ENCODE results near the gene DUSP5. TPM values are rescaled to one million over a fixed set of nuclear protein-coding genes. Genes with fewer than 3 reads are reported as not detected.
A peak's percentile ranks its signal among the peaks of the same experiment; 100 is the strongest.

DUSP5 gene
- total and polyA plus RNA-seq, 2 of the 8 experiments (the other 6 are each of a cell fraction or from before 2014, with no cell fraction given), result 13.6 to 30.3 TPM

DNA sequence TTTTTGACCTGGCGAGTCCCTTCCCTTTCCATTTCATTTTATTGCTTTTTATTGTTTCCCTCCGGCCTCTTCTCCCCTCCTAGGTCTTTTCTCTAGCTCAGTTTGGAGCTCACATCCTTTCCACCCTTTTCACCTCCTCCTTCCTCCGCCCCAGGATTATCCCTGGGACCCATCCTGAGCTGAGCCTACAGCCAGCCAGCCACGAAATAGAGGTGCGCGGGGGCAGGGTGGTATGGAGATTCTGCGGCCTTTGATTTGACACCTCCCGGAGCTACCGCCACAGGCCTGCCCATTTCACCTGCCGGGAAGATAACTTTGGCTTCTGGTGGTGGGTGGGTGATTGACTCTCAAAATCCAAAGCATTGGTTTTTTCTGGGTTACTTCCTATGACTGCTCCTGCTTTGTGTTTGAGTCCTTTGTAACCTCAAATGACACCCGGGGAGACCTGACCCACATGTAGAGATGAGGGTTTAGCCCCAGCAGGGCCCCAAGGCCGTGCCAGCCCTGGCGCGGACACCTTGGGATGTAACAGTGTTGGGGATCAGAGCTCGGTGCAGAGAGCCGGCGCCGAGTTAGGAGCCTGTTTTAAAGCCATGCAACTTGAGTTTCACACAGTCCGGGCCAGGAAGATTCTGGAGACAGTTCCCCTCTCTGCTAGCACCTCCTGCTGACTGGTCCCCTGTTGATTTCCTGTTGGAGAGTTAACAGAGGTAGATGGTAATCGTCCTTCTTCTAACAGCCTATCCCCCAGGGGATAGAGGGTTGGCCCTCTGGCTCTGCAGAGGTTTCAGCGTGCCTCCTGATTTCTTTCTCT, 1.5 kb downstream of the DUSP5 start (continued):
- TF ChIP-seq SIN3A (conservative IDR thresholded peaks at IDR 0.05 in 1 of 2, IDR thresholded peaks at IDR 0.05 in 1 of 2; ENCODE audit: low read depth in 1 of 2, low read length in 2 of 2) (0 out of 4 replicates have a peak, but pooled peaks of 1 of the 2 experiments have one; percentile 10), CBX5 (IDR thresholded peaks at IDR 0.05; ENCODE audit: low read depth, low read length) (no peak), KDM5A (IDR thresholded peaks at IDR 0.05; ENCODE audit: low read length) (no peak), GABPA (IDR thresholded peaks at IDR 0.05; ENCODE audit: borderline replicate concordance, insufficient read depth, low read length) (no peak), RBBP5 (IDR thresholded peaks at IDR 0.05; ENCODE audit: borderline replicate concordance, low read depth, low read length) (no peak), BCL11A (IDR thresholded peaks at IDR 0.05; ENCODE audit: low read depth in 2 of 2, low read length in 2 of 2) (no peak)
- TF ChIP-seq, protein P1, sequence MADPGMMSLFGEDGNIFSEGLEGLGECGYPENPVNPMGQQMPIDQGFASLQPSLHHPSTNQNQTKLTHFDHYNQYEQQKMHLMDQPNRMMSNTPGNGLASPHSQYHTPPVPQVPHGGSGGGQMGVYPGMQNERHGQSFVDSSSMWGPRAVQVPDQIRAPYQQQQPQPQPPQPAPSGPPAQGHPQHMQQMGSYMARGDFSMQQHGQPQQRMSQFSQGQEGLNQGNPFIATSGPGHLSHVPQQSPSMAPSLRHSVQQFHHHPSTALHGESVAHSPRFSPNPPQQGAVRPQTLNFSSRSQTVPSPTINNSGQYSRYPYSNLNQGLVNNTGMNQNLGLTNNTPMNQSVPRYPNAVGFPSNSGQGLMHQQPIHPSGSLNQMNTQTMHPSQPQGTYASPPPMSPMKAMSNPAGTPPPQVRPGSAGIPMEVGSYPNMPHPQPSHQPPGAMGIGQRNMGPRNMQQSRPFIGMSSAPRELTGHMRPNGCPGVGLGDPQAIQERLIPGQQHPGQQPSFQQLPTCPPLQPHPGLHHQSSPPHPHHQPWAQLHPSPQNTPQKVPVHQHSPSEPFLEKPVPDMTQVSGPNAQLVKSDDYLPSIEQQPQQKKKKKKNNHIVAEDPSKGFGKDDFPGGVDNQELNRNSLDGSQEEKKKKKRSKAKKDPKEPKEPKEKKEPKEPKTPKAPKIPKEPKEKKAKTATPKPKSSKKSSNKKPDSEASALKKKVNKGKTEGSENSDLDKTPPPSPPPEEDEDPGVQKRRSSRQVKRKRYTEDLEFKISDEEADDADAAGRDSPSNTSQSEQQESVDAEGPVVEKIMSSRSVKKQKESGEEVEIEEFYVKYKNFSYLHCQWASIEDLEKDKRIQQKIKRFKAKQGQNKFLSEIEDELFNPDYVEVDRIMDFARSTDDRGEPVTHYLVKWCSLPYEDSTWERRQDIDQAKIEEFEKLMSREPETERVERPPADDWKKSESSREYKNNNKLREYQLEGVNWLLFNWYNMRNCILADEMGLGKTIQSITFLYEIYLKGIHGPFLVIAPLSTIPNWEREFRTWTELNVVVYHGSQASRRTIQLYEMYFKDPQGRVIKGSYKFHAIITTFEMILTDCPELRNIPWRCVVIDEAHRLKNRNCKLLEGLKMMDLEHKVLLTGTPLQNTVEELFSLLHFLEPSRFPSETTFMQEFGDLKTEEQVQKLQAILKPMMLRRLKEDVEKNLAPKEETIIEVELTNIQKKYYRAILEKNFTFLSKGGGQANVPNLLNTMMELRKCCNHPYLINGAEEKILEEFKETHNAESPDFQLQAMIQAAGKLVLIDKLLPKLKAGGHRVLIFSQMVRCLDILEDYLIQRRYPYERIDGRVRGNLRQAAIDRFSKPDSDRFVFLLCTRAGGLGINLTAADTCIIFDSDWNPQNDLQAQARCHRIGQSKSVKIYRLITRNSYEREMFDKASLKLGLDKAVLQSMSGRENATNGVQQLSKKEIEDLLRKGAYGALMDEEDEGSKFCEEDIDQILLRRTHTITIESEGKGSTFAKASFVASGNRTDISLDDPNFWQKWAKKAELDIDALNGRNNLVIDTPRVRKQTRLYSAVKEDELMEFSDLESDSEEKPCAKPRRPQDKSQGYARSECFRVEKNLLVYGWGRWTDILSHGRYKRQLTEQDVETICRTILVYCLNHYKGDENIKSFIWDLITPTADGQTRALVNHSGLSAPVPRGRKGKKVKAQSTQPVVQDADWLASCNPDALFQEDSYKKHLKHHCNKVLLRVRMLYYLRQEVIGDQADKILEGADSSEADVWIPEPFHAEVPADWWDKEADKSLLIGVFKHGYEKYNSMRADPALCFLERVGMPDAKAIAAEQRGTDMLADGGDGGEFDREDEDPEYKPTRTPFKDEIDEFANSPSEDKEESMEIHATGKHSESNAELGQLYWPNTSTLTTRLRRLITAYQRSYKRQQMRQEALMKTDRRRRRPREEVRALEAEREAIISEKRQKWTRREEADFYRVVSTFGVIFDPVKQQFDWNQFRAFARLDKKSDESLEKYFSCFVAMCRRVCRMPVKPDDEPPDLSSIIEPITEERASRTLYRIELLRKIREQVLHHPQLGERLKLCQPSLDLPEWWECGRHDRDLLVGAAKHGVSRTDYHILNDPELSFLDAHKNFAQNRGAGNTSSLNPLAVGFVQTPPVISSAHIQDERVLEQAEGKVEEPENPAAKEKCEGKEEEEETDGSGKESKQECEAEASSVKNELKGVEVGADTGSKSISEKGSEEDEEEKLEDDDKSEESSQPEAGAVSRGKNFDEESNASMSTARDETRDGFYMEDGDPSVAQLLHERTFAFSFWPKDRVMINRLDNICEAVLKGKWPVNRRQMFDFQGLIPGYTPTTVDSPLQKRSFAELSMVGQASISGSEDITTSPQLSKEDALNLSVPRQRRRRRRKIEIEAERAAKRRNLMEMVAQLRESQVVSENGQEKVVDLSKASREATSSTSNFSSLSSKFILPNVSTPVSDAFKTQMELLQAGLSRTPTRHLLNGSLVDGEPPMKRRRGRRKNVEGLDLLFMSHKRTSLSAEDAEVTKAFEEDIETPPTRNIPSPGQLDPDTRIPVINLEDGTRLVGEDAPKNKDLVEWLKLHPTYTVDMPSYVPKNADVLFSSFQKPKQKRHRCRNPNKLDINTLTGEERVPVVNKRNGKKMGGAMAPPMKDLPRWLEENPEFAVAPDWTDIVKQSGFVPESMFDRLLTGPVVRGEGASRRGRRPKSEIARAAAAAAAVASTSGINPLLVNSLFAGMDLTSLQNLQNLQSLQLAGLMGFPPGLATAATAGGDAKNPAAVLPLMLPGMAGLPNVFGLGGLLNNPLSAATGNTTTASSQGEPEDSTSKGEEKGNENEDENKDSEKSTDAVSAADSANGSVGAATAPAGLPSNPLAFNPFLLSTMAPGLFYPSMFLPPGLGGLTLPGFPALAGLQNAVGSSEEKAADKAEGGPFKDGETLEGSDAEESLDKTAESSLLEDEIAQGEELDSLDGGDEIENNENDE (IDR thresholded peaks at IDR 0.05; ENCODE audit: insufficient replicate concordance, low read length), result no peak
